ENCODE results near the gene TMED4. TPM values are rescaled to one million over a fixed set of nuclear protein-coding genes. Genes with fewer than 3 reads are reported as not detected.

TMED4 gene
- total and polyA plus RNA-seq, 11 donors: 48.5 to 129 (median 67.2) TPM

- intact Hi-C loops (cut with DNase I): no loop called here
- TF ChIP-seq CTCF (IDR thresholded peaks at IDR 0.05) (no peak), POLR2A (IDR thresholded peaks at IDR 0.05) (no peak)
- 83 to 88% (median 86%) methylated on average over 15 to 17 of the region's 17 CpGs for WGBS, 4 donors
Measured at GRCh38 chr7:44538093-44538797, 43.8 kb downstream of the TMED4 start.

GRCh38 chr7:44537442-44537841 lies 44.6 kb downstream of the TMED4 start:
- Histone ChIP-seq H3K36me3 (no peaks in the 10 kb centered on the region), H3K27me3 (no peaks in the 10 kb centered on the region), H3K9me3 (no peaks in the 10 kb centered on the region), H3K27ac (no peak overlapping the region), H3K4me1 (peaks cover 0 to 6% (median 0%) of the 10 kb centered on the region in 12 donors), H3K4me3 (no peak overlapping the region)
- DNase-seq (no peak), ATAC-seq (no peak)
- WGBS, 4 donors: 85 to 92% (median 89%) methylated on average over 6 of the region's 6 CpGs
- intact Hi-C loops (cut with DNase I): no loop called here
- TF ChIP-seq CTCF (IDR thresholded peaks at IDR 0.05): no peak
- TF ChIP-seq POLR2A (IDR thresholded peaks at IDR 0.05): no peak

More at GRCh38 chr7:44538093-44538797, 43.8 kb downstream of the TMED4 start:
- H3K4me1 ChIP-seq: peaks cover 0 to 6% (median 0%) of the 10 kb centered on the region in 12 donors
- no peak overlapping the region for H3K4me3 ChIP-seq
- no peaks in the 10 kb centered on the region for H3K27me3 ChIP-seq
- no peaks in the 10 kb centered on the region for H3K36me3 ChIP-seq
- no peak overlapping the region for H3K27ac ChIP-seq
- H3K9me3 ChIP-seq: no peaks in the 10 kb centered on the region
- ATAC-seq (no peak), DNase-seq (no peak)

DNA sequence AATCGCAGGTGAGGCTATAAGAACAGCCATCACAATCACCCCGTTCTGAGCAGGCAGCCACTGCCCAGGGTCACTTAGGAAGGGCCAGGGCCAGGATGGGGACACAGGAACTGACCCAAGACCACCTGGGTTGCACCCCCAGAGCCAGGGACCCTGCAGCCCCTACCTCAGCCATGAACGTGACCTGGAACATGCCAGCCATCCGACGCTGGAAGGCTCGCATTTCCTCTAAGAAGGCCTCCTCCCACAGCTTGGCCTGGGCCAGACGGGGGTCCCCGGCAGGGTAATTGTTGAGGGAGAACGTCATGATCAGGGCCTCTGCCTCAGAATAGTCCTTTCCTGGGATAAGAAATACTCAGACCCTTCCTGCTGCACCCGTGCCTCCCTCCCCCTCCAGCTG lies 45.9 kb downstream of the TMED4 start:
- 76 to 98% (median 85%) methylated on average over 8 to 10 of the region's 10 CpGs for WGBS, 4 donors
- ATAC-seq: no peak
- intact Hi-C loops (cut with DNase I): no loop called here

More for the DNA sequence above, 45.9 kb downstream of the TMED4 start:
- Histone ChIP-seq H3K36me3 (no peaks in the 10 kb centered on the region), H3K27me3 (no peaks in the 10 kb centered on the region), H3K4me1 (peaks cover 0 to 6% (median 0%) of the 10 kb centered on the region in 12 donors), H3K9me3 (no peaks in the 10 kb centered on the region), H3K27ac (no peak overlapping the region), H3K4me3 (no peak overlapping the region)
- TF ChIP-seq POLR2A (IDR thresholded peaks at IDR 0.05): no peak
- TF ChIP-seq CTCF (IDR thresholded peaks at IDR 0.05): no peak
- no peak for DNase-seq

Measured in heart left ventricle (tissue), 16 donors.